AG04450 (cell line): ENCODE results near the gene FHL2. TPM values are rescaled to one million over a fixed set of nuclear protein-coding genes. Genes with fewer than 3 reads are reported as not detected.

Experiments
- CTCF ChIA-PET: fragments of 300-600, 350-600 bp; formaldehyde crosslinking; extraction: SDS; loops from one replicate; lab custom pipeline; 2022; ENCODE audit warnings: antibody characterized with exemption, inconsistent platforms; lab: Charles Lee
- POLR2A ChIA-PET: fragments of 350-600 bp; formaldehyde crosslinking; extraction: SDS; loops from one replicate; lab custom pipeline; 2021; ENCODE audit warnings: antibody characterized with exemption, inconsistent platforms; lab: Yijun Ruan, JAX
- DNase-seq: peaks from one replicate; pipeline ENCODE4 v3.0.0-alpha.2; 2011; ENCODE audit warnings: low read depth, low spot score
- H3K27ac ChIP-seq: one replicate; pipeline ENCODE4 v1.5.1; 2012; ENCODE audit warnings: low read depth, low read length, control low read depth
- H3K27me3 ChIP-seq: one replicate; pipeline ENCODE4 v1.6.0; 2012; ENCODE audit warnings: low read length; ENCODE audit not compliant: control insufficient read depth, insufficient read depth
- H3K4me3 ChIP-seq: 2 replicates; pipeline ENCODE4 v1.5.1; 2011; ENCODE audit warnings: mild to moderate bottlenecking, low read depth, low read length, control low read depth
- H3K9me3 ChIP-seq: 2 replicates; pipeline ENCODE4 v1.5.1; 2012; ENCODE audit warnings: low read length; ENCODE audit not compliant: control insufficient read depth, insufficient read depth
- CTCF ChIP-seq: IDR thresholded peaks from 2 replicates; pipeline ENCODE4 v1.5.1; 2011; ENCODE audit warnings: low read depth, low read length, control low read depth, inconsistent platforms
- polyA minus RNA-seq: library from RNA; depleted of rRNA, polyadenylated mRNA; stranded (reverse); fragments of >200 nt; gene quantifications from 2 replicates; pipeline ENCODE4 v1.2.3, GENCODE V29; 2011; rRNA and poly(A)+ RNA removed
- polyA plus RNA-seq: library from polyadenylated mRNA; depleted of rRNA; stranded (reverse); fragments of >200 nt; gene quantifications from 2 replicates; pipeline ENCODE4 v1.2.3, GENCODE V29; 2011; rRNA removed

The FHL2 gene
- 497 and 555 TPM in 2 replicates for polyA plus RNA-seq
- polyA minus RNA-seq: 400 and 514 TPM in 2 replicates

- ChIA-PET CTCF (interaction anchor here (0.6 to 4.5 kb wide), 7 partner anchors 9 to 123 kb away, joined by 3 to 19 read pairs (median 4); no protein-coding TSS in a partner anchor), POLR2A (interaction anchor here (1.0 to 4.8 kb wide), 4 partner anchors 10 to 62 kb away, joined by 3 to 26 read pairs (median 4); no protein-coding TSS in a partner anchor)
- DNase-seq: peak; percentile 59
- TF ChIP-seq CTCF: peak; percentile 46
- H3K27me3 ChIP-seq: no peaks in the 10 kb centered on the region
- H3K27ac ChIP-seq: peak within 1 kb of the TSS; percentile 98
- peak within 1 kb of the TSS; percentile 99 for H3K4me3 ChIP-seq
- H3K9me3 ChIP-seq: peaks cover 7% of the 10 kb centered on the region
These were observed at the start of gene FHL2 for GRCh38 chr2:105398336-105399206. Gene FHL2 (minus strand): TSS chr2:105399051. CDS start chr2:105386516, 12,535 bp downstream.

GRCh38 chr2:105447476-105447875 lies 48.6 kb upstream of the FHL2 start:
- H3K9me3 ChIP-seq: no peaks in the 10 kb centered on the region
- CTCF ChIA-PET: no interaction called here
- no peak for DNase-seq
- peaks cover 3% of the 10 kb centered on the region for H3K27me3 ChIP-seq
- POLR2A ChIA-PET: no interaction called here
- H3K4me3 ChIP-seq: no peak overlapping the region
- no peak overlapping the region for H3K27ac ChIP-seq
- no peak for TF ChIP-seq CTCF

- ChIA-PET CTCF (no interaction called here), POLR2A (no interaction called here)
- no peak overlapping the region for H3K4me3 ChIP-seq
- TF ChIP-seq CTCF: no peak
- no peaks in the 10 kb centered on the region for H3K9me3 ChIP-seq
- no peak overlapping the region for H3K27ac ChIP-seq
- peaks cover 3% of the 10 kb centered on the region for H3K27me3 ChIP-seq
- DNase-seq: no peak
These were observed 47.6 kb upstream of the FHL2 start for GRCh38 chr2:105446501-105446900.

GRCh38 chr2:105445976-105446375 lies 47.1 kb upstream of the FHL2 start:
- DNase-seq: no peak
- Histone ChIP-seq H3K9me3 (no peaks in the 10 kb centered on the region), H3K4me3 (no peak overlapping the region), H3K27me3 (peaks cover 3% of the 10 kb centered on the region), H3K27ac (no peak overlapping the region)
- ChIA-PET CTCF (no interaction called here), POLR2A (no interaction called here)
- no peak for TF ChIP-seq CTCF

- no peak overlapping the region for H3K4me3 ChIP-seq
- no peak for TF ChIP-seq CTCF
- H3K9me3 ChIP-seq: no peaks in the 10 kb centered on the region
- no peak overlapping the region for H3K27ac ChIP-seq
- H3K27me3 ChIP-seq: peaks cover 3% of the 10 kb centered on the region
- DNase-seq: no peak
- ChIA-PET POLR2A (no interaction called here), CTCF (no interaction called here)
These were observed 46.6 kb upstream of the FHL2 start for GRCh38 chr2:105445498-105445897.
